ENCODE measurements around the gene VAV2.

DNA sequence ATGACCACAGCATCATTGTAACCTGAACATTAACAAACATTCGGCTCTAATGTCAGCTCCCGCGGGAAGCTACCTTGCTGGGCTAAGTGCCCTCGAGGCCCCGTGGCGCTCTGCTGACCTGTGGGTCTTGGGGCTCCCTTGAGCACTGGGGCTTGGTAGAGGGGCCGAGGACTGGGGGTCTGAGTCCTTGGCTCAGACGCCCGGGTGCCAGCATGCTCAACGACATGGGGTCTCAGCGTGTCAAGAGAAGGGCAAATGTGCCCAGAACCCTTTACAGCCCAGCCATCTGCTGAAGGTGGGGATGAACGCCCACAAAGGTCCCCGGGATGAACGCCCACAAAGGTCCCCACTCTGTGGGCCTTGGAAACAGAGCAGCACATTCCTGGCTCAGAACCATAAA, 214.3 kb downstream of the VAV2 start:
- TF ChIP-seq, protein P1, sequence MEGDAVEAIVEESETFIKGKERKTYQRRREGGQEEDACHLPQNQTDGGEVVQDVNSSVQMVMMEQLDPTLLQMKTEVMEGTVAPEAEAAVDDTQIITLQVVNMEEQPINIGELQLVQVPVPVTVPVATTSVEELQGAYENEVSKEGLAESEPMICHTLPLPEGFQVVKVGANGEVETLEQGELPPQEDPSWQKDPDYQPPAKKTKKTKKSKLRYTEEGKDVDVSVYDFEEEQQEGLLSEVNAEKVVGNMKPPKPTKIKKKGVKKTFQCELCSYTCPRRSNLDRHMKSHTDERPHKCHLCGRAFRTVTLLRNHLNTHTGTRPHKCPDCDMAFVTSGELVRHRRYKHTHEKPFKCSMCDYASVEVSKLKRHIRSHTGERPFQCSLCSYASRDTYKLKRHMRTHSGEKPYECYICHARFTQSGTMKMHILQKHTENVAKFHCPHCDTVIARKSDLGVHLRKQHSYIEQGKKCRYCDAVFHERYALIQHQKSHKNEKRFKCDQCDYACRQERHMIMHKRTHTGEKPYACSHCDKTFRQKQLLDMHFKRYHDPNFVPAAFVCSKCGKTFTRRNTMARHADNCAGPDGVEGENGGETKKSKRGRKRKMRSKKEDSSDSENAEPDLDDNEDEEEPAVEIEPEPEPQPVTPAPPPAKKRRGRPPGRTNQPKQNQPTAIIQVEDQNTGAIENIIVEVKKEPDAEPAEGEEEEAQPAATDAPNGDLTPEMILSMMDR (IDR thresholded peaks at IDR 0.05) = no peak
- TF ChIP-seq ZFX (IDR thresholded peaks at IDR 0.05; ENCODE audit: borderline replicate concordance) = no peak
